ENCODE results near the gene IGFBP1. TPM values are rescaled to one million over a fixed set of nuclear protein-coding genes. Genes with fewer than 3 reads are reported as not detected.
A peak's percentile ranks its signal among the peaks of the same experiment; 100 is the strongest.

The IGFBP1 gene
- total and polyA plus RNA-seq, 2 experiments from 2014 or later, result 0.50 to 1.3 TPM

GRCh38 chr7:45919993-45920459 lies 31.7 kb downstream of the IGFBP1 start:
- H2AFZ ChIP-seq, result no peak overlapping the region

GRCh38 chr7:45920502-45921380 lies 32.5 kb downstream of the IGFBP1 start, which contains the start of gene IGFBP3:
TSS of gene IGFBP3 (minus strand) at chr7:45921272. CDS start at chr7:45921140, 132 bp downstream.
- Histone ChIP-seq H3K27ac (peak within 1 kb of the TSS; percentile 75), H3K27me3 (replicated peaks; ENCODE audit: insufficient read depth) (no peaks in the 10 kb centered on the region)
- in situ Hi-C loops (cut with MboI), result loop anchor here (5.0 to 25.0 kb wide), 4 partner anchors 432 to 1267 kb away; no protein-coding TSS in a partner anchor

More at GRCh38 chr7:45919993-45920459, 31.7 kb downstream of the IGFBP1 start:
- TF ChIP-seq EZH2phosphoT487 (IDR thresholded peaks at IDR 0.05; ENCODE audit: insufficient read depth, low read depth) (no peak), EZH2 (IDR thresholded peaks at IDR 0.05; ENCODE audit: insufficient read depth, poor library complexity, severe bottlenecking) (no peak)
- 1 to 2% methylated on average over 19 of the region's 19 CpGs for WGBS, 2 experiments (ENCODE audit: low coverage in 1 of 2, low lambda C conversion rate in 2 of 2, missing lambda C conversion rate in 2 of 2)
- Histone ChIP-seq H3K9ac (peak overlapping the region; percentile 96), H3K4me2 (ENCODE audit: unreplicated experiment) (peak overlapping the region; percentile 95), H3K79me2 (ENCODE audit: insufficient read depth) (peaks cover 53% of the 10 kb centered on the region), H3K27me3 (replicated peaks; ENCODE audit: insufficient read depth) (no peaks in the 10 kb centered on the region), H3K9me3 (ENCODE audit: low read depth) (no peaks in the 10 kb centered on the region), H3K4me3 (peak overlapping the region; percentile 99), H3K27ac (peak overlapping the region; percentile 75), H3K36me3 (ENCODE audit: low read depth) (peaks cover 54% of the 10 kb centered on the region), H3K9me2 (ENCODE audit: insufficient read depth) (no peaks in the 10 kb centered on the region), H3K4me1 (ENCODE audit: insufficient read depth) (peaks cover 38% of the 10 kb centered on the region), H3F3A (ENCODE audit: insufficient read depth) (peaks cover 86% of the 10 kb centered on the region), H4K20me1 (ENCODE audit: insufficient read depth) (peaks cover 17% of the 10 kb centered on the region)
- DNase-seq, result peak; percentile 35
- in situ Hi-C loops (cut with MboI), result loop anchor here (5.0 to 25.0 kb wide), 4 partner anchors 432 to 1267 kb away; no protein-coding TSS in a partner anchor

GRCh38 chr7:45921381-45921698 lies 33.1 kb downstream of the IGFBP1 start:
- H3K4me1 ChIP-seq (ENCODE audit: insufficient read depth), result peaks cover 37% of the 10 kb centered on the region
- H3K9me3 ChIP-seq (ENCODE audit: low read depth), result no peaks in the 10 kb centered on the region
- H3K4me3 ChIP-seq, result peak overlapping the region; percentile 99
- H3K36me3 ChIP-seq (ENCODE audit: low read depth), result peaks cover 41% of the 10 kb centered on the region
- peak overlapping the region; percentile 75 for H3K27ac ChIP-seq
- peaks cover 46% of the 10 kb centered on the region for H3K79me2 ChIP-seq (ENCODE audit: insufficient read depth)
- no peaks in the 10 kb centered on the region for H3K9me2 ChIP-seq (ENCODE audit: insufficient read depth)
- H2AFZ ChIP-seq, result peak overlapping the region; percentile 49
- H4K20me1 ChIP-seq (ENCODE audit: insufficient read depth), result peaks cover 17% of the 10 kb centered on the region
- H3K4me2 ChIP-seq (ENCODE audit: unreplicated experiment), result peak overlapping the region; percentile 95
- TF ChIP-seq EZH2phosphoT487 (IDR thresholded peaks at IDR 0.05; ENCODE audit: insufficient read depth, low read depth), result no peak
- H3K9ac ChIP-seq, result peak overlapping the region; percentile 96
- DNase-seq, result no peak
- in situ Hi-C loops (cut with MboI), result loop anchor here (5.0 to 25.0 kb wide), 4 partner anchors 431 to 1266 kb away; no protein-coding TSS in a partner anchor
- peaks cover 74% of the 10 kb centered on the region for H3F3A ChIP-seq (ENCODE audit: insufficient read depth)
- no peaks in the 10 kb centered on the region for H3K27me3 ChIP-seq (replicated peaks; ENCODE audit: insufficient read depth)
- 4% methylated on average over 11 to 30 of the region's 31 CpGs for WGBS, 2 experiments (ENCODE audit: low coverage in 1 of 2, low lambda C conversion rate in 2 of 2, missing lambda C conversion rate in 2 of 2)

More at GRCh38 chr7:45920502-45921380, 32.5 kb downstream of the IGFBP1 start, which contains the start of gene IGFBP3:
- H2AFZ ChIP-seq, result peak within 1 kb of the TSS; percentile 49
- no peak for TF ChIP-seq EZH2 (IDR thresholded peaks at IDR 0.05; ENCODE audit: insufficient read depth, poor library complexity, severe bottlenecking)
- no peak for TF ChIP-seq EZH2phosphoT487 (IDR thresholded peaks at IDR 0.05; ENCODE audit: insufficient read depth, low read depth)
- peaks cover 80% of the 10 kb centered on the region for H3F3A ChIP-seq (ENCODE audit: insufficient read depth)
- peak within 1 kb of the TSS; percentile 99 for H3K4me3 ChIP-seq
- 1 to 2% methylated on average over 59 to 85 of the region's 111 CpGs for WGBS, 2 experiments (ENCODE audit: low coverage in 1 of 2, low lambda C conversion rate in 2 of 2, missing lambda C conversion rate in 2 of 2)
- peaks cover 17% of the 10 kb centered on the region for H4K20me1 ChIP-seq (ENCODE audit: insufficient read depth)
- DNase-seq, result peak; percentile 93
- no peaks in the 10 kb centered on the region for H3K9me2 ChIP-seq (ENCODE audit: insufficient read depth)
- H3K79me2 ChIP-seq (ENCODE audit: insufficient read depth), result peaks cover 52% of the 10 kb centered on the region
- H3K4me1 ChIP-seq (ENCODE audit: insufficient read depth), result peaks cover 40% of the 10 kb centered on the region
- H3K9ac ChIP-seq, result peak within 1 kb of the TSS; percentile 96
- peak within 1 kb of the TSS; percentile 95 for H3K4me2 ChIP-seq (ENCODE audit: unreplicated experiment)
- H3K36me3 ChIP-seq (ENCODE audit: low read depth), result peaks cover 47% of the 10 kb centered on the region
- no peaks in the 10 kb centered on the region for H3K9me3 ChIP-seq (ENCODE audit: low read depth)

- peak overlapping the region; percentile 75 for H3K27ac ChIP-seq
- H3K4me2 ChIP-seq (ENCODE audit: unreplicated experiment), result peak overlapping the region; percentile 95
Measured at GRCh38 chr7:45921699-45922519, 33.6 kb downstream of the IGFBP1 start.

More at GRCh38 chr7:45921699-45922519, 33.6 kb downstream of the IGFBP1 start:
- H3K4me1 ChIP-seq (ENCODE audit: insufficient read depth), result peaks cover 33% of the 10 kb centered on the region
- H3K4me3 ChIP-seq, result peak overlapping the region; percentile 99
- H3K9ac ChIP-seq, result peak overlapping the region; percentile 96
- no peaks in the 10 kb centered on the region for H3K9me3 ChIP-seq (ENCODE audit: low read depth)
- 2 to 3% methylated on average over 36 of the region's 36 CpGs for WGBS, 2 experiments (ENCODE audit: low coverage in 1 of 2, low lambda C conversion rate in 2 of 2, missing lambda C conversion rate in 2 of 2)
- H2AFZ ChIP-seq, result peak overlapping the region; percentile 49
- peaks cover 35% of the 10 kb centered on the region for H3K36me3 ChIP-seq (ENCODE audit: low read depth)
- no peak for TF ChIP-seq EZH2phosphoT487 (IDR thresholded peaks at IDR 0.05; ENCODE audit: insufficient read depth, low read depth)
- TF ChIP-seq EZH2 (IDR thresholded peaks at IDR 0.05; ENCODE audit: insufficient read depth, poor library complexity, severe bottlenecking), result no peak
- no peaks in the 10 kb centered on the region for H3K9me2 ChIP-seq (ENCODE audit: insufficient read depth)
- no peaks in the 10 kb centered on the region for H3K27me3 ChIP-seq (replicated peaks; ENCODE audit: insufficient read depth)
- in situ Hi-C loops (cut with MboI), result loop anchor here (5.0 to 25.0 kb wide), 4 partner anchors 430 to 1265 kb away; no protein-coding TSS in a partner anchor
- H3F3A ChIP-seq (ENCODE audit: insufficient read depth), result peaks cover 68% of the 10 kb centered on the region
- peaks cover 40% of the 10 kb centered on the region for H3K79me2 ChIP-seq (ENCODE audit: insufficient read depth)
- peaks cover 17% of the 10 kb centered on the region for H4K20me1 ChIP-seq (ENCODE audit: insufficient read depth)
- DNase-seq, result peak; percentile 86

All from GM23248 (cell line).